NCI-H146 treated with DMSO at 0.1 percent for 48 hours (cell line): Measurements from ENCODE around the gene ATP1A2.

Source experiments
- DNase-seq: peaks from one replicate; lab custom pipeline; 2025; ENCODE audit not compliant: unreplicated experiment; lab: John Stamatoyannopoulos, UW

The ATP1A2 gene

GRCh38 chr1:160168609-160169369 lies 53.2 kb downstream of the ATP1A2 start:
- no peak for DNase-seq

- DNase-seq = peak; percentile 97
These were observed 54.2 kb downstream of the ATP1A2 start for GRCh38 chr1:160169553-160170399.

- DNase-seq = no peak
These were observed 55.8 kb downstream of the ATP1A2 start for GRCh38 chr1:160171354-160171753.

GRCh38 chr1:160171980-160172379 lies 56.4 kb downstream of the ATP1A2 start:
- DNase-seq = no peak

GRCh38 chr1:160177231-160177630 lies 61.7 kb downstream of the ATP1A2 start:
- no peak for DNase-seq

- DNase-seq = no peak
These were observed 62.1 kb downstream of the ATP1A2 start for GRCh38 chr1:160177667-160178066.

GRCh38 chr1:160178731-160179130 lies 63.2 kb downstream of the ATP1A2 start:
- no peak for DNase-seq

- DNase-seq = no peak
These were observed 63.8 kb downstream of the ATP1A2 start for GRCh38 chr1:160179336-160179735.

- no peak for DNase-seq
These were observed 70.7 kb downstream of the ATP1A2 start for GRCh38 chr1:160186246-160186645.

- no peak for DNase-seq
These were observed 71.2 kb downstream of the ATP1A2 start for GRCh38 chr1:160186729-160187128.

GRCh38 chr1:160187407-160187806 lies 71.8 kb downstream of the ATP1A2 start:
- no peak for DNase-seq

GRCh38 chr1:160188341-160188740 lies 72.8 kb downstream of the ATP1A2 start:
- no peak for DNase-seq

GRCh38 chr1:160189649-160190625 lies 74.4 kb downstream of the ATP1A2 start, which contains the start of gene CASQ1:
CASQ1 (plus strand) TSS chr1:160190575; CDS start chr1:160190752, 177 bp downstream.
- DNase-seq = no peak

GRCh38 chr1:160191756-160192155 lies 76.2 kb downstream of the ATP1A2 start:
- no peak for DNase-seq

- DNase-seq = no peak
These were observed 76.7 kb downstream of the ATP1A2 start for GRCh38 chr1:160192234-160192633.
